AML-193 (cell line): ENCODE measurements around the gene APOO.
"Not testable (repeated sequence)": the region's sequence is repeated elsewhere in the genome, so short reads cannot be mapped to it uniquely, and the experiment has no call there.

ENCODE experiments used
- DNase-seq, 2 experiments: peaks; one replicate each; lab custom pipeline; 2025; lab: John Stamatoyannopoulos, UW

Gene APOO

DNA sequence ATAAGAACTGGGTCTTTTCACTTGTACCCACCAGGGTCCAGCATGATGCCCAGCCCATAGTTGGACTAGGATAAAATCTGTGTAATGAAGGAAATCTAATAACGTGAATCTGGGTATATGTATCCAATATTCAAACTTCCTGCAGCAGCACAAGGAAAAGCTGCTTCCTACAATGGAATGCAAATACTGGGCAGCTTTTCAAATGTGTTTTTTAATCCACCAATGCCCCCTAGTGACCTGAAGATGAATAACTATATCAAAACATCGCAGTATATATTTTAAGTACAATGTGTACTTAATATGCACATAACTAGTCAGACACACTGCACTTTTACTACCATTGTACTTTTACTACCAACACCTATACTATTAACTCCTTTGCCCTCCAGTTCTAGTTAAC lies 5.3 kb downstream of the APOO start:
- peak; percentile 31 to 36 for DNase-seq

DNA sequence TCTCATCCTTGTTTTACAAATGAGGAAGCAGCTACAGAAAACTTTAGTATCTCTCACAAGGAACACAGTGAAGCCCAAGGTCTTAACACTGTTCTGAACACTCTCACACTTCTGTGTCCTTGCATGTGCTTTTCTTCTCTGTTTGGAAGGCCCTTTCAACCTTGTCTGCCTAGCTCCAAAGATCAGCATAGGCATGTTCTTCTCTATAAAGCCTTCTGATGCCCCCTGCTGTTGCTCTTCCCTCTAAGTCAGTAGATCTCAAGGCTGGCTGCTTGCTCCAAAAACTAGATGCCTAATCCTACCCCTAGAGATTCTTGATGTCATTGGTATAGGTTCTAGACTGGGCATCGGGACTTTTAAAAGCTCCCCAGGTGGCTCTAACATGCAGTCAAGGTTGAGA lies 5.9 kb downstream of the APOO start:
- DNase-seq = peak; percentile 77 to 83

DNA sequence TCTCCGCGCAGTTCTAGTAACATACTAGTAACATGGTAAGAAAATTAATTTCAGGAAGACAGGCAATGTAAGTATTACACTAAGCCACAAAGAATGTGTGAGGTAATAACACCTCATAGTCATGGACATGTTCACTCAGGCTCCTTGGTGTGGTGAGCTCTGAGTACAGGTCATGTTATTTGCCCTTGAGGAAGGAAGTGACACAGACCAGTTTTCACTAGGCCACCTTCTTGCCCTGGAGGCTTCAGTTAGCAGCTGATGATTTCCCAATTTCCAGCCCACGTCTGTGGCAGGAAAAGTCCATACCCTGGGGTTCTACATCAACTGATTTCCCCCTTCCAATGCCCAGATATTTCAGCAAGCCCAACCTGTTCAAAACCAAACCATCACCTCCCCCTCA lies 6.7 kb downstream of the APOO start:
- DNase-seq = peak; percentile 73 to 80

DNA sequence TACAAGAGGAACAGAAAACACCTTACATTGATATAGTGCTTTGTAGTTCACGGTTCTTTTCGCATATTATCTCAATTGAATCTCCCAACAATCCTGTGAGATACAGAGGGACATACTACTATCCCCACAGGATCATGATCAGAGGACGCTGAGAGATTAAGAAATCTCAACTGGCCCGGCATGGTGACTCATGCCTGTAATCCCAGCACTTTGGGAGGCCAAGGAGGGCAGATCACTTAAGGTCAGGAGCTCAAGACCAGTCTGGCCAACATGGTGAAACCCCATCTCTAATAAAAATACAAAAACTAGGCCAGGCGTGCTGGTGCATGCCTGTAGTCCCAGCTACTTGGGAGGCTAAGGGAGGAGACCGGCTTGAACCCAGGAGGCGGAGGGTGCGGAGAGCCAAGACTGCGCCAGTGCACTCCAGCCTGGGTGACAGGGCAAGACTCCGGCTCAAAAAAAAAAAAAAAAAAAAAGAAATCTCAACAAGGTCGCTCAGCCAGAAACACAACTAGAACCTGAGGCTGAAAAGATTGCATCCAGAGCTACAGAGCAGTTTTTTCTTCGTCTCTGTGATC lies 7.4 kb downstream of the APOO start:
- no peak for DNase-seq

DNA sequence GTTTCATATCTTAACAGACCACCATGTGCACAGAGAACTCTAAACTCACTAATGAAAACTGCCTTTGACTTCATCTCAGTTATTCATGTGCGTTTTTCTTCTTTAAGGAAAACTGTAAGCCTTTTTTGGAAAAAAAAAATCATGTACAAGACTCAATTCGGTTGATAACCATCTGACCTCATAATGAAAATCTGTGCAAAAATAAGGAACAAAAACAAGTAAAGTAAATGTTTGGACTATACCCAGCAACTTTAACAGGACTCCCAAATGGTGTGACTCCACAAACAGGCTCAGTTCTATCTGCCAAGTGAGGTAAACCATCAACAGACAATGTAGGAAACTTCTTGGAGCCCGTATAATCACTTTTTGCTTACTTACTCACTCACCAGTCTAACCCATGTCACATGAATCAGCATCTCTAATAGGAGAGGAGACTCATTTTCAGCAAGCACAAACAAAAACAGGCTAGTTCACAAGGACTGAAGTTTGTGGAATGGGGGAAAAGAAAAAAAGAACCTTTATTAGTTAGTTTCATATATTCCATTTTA lies 9.3 kb downstream of the APOO start:
- no peak for DNase-seq

DNA sequence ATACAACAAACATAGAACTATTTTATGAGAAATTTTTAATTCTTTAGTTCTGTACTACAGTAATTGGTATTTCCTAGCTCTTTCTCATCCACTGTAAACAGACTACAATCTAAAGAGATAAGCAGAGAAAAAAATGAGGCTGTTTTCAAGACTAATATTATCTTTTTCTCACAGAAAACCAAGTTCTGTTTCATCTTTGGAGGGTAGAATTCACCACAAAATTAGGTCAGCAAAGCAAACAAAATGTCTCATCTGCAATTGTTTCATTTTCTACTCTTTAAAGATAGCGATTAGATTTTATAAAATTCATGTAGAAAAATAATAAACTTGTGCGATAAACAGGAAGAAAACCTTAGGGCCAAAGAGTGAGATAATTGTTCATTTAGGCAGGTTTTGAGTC lies 10.8 kb downstream of the APOO start:
- no peak for DNase-seq

DNA sequence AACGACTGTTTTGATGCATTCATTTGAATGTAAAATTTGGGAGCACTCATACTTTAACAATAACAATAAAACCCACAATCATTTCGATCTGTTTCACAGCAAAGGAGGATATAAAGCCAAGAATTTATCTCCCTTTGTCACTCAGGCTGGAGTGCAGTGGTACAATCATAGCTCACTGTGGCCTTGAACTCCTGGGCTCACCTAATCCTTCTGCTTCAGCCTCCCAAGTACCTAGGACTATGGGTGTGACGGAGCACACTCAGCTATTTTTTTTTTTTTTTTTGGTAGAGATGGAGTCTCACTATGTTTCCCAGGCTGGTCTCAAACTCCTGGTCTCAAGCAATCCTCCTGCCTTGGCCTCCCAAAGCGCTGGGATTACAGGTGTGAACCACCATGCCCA lies 11.2 kb downstream of the APOO start:
- DNase-seq = not testable (repeated sequence)

DNA sequence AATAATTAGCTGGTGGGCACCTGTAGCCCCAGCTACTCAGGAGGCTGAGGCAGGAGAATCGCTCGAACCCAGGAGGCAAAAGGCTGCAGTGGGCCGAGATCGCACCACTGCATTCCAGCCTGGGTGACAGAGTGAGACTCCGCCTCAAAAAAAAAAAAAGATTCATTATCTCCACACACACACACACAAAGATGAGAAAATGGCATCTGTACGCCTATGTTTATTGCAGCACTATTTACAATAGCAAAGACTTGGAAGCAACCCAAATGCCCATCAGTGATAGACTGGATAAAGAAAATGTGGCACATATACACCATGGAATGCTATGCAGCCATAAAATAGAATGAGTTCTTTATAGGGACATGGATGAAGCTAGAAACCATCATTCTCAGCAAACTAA lies 12.7 kb downstream of the APOO start:
- not testable (repeated sequence) for DNase-seq

DNA sequence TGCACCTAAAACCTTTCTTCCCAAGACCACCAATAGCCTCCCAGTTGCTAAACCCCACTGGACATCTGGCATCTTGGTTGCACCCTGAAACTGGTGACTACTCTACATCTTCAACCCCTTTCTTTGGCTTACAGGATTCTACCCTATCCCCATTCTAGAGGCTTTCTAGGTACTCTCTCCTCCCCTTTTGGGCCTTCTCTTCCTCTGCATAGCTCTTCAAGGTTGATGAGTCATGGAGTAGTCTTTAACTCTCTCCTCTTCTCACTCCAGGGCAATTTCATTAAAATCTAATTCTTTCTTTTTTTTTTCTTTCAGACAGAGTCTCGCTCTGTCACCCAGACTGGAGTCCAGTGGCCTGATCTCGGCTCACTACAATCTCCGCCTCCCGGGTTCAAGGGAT lies 16.8 kb downstream of the APOO start:
- DNase-seq = no peak

DNA sequence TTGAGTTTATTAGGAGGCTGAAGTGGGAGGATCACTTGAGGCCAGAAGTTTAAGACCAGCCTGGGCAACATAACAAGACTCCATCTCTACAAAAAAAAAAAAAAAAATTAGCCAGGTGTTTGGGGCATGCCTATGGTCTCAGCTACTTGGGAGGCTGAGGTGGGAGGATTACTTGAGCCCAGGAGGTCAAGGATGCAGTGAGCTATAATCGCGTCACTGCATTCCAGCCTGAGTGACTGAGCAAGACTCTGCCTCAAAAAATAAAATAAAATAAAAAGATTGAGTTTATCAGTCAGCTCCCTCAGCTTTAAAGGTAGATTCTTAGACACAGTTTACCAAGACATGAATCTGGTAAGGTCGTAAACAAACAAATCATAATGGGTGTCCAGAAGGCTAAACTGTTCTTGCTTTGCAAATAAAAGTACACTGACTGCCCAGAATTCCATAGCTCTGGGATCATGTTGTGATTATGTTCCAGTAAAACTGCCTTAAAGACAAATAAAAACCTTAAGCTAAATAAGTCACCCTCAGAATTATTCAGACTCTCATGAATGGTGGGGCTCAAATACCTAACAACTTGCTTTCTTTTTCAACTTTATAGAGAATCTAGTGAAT lies 18.7 kb downstream of the APOO start:
- DNase-seq = no peak

DNA sequence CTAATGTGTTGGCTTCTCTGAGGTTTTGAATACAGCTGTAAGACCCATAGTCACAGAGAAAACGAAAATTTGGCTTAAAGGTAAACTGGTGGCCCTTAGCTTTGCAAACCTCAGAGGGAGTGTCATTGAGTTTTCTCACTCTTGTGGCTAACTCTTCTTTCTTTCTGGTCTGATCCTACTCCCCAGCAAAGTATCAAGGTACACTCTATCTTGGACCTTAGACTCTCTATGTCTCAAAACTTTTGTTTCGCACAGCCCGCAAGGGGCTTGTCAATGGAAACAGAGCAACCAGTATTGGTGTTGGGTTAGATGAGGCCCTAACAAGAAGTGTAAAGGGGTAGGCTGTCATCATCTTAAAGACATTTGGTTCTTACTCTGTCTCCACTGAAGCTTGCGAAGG lies 19.8 kb downstream of the APOO start:
- DNase-seq = no peak

DNA sequence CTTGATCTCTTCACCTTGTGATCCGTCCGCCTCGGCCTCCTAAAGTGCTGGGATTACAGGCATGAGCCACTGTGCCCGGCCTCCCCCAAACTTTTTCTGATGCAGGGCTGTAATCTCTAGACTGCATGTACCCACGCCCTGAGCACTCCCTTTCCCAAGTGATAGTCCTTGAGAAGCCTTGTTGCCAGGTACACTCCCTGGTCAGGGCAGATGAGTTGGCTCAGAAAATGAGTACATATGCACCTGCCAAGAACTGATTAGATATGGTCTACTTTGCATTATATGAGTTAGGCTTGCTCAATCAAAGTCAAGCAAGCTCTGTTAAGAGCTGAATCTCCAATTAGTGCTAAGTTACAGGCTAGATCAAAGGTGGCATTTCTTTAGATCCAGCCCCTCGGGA lies 20.3 kb downstream of the APOO start:
- no peak for DNase-seq

DNA sequence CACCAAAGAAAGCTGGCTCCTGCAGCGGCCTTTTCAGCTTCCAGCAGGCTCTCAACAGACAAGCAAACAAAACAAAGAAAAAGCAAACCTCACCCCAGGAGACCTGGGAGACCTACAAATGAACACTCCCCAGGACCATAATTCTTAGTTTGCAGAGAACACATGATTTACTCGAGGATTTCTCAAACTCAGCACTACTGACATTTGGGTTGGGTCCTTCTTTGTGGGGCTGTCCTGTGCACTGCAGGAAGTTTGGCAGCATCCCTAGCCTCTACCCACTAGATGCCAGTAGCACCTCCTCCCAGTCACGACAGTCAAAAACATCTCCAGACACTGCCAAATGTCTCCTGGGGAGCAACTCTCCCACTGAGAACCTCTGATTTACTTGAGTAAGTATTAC lies 21.9 kb downstream of the APOO start:
- DNase-seq = no peak

DNA sequence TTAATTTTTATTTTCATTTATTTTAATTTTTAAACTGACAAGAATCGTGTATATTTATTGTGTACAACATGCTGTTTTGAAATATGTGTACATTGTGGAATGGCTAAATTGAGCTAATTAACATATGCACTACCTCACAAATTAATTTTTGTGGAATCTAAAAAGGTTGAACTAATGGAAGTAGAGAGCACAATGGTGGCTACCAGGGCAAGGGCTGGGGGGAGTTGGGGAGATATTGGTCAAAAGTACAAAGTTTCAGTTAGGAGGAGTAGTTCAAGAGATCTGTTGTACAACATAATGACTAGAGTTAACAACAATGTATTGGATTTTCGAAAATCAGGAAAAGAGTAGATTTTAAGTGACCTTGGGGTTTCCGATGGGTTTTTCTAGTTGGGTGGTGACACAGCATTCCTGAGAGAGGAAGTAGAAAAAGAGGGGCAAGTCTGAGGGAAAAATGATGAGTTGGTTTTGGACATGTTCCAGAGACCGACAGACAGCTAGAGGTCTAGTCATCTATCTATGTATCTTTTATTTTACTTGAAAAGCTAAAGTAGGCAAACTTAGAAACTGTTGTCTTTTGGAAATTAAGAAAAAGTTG lies 23.2 kb downstream of the APOO start:
- DNase-seq = peak in 1 of 2 experiments; percentile 21

DNA sequence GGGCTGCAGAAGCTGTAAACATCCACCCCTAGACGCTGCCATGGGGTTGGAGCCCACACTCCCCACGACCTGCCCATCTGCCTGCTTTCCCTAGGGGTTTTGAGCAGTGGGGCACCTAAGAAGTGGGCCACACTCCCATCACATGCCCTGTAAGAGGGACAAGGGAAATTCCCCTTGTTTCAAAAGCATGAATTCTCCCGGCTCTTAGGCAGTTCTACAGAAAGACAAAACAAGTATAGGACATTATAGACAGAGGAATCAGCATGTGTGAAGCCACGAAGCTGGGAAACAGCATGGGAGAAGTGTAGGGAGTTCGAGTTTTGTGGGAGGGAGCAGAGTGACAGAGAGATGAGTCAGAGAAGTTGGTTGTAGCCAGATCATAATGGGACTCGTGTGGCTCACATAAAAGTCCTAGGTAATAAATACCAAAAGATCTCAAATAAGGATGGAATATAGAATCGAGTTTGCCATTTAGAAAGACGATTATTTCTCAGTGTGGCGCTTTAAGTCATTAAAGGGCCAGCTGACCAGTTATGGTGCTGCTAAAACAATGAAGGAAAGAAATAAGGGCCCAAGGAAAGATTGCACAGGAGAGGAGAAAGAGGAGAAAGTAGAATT lies 23.9 kb downstream of the APOO start:
- DNase-seq = no peak

DNA sequence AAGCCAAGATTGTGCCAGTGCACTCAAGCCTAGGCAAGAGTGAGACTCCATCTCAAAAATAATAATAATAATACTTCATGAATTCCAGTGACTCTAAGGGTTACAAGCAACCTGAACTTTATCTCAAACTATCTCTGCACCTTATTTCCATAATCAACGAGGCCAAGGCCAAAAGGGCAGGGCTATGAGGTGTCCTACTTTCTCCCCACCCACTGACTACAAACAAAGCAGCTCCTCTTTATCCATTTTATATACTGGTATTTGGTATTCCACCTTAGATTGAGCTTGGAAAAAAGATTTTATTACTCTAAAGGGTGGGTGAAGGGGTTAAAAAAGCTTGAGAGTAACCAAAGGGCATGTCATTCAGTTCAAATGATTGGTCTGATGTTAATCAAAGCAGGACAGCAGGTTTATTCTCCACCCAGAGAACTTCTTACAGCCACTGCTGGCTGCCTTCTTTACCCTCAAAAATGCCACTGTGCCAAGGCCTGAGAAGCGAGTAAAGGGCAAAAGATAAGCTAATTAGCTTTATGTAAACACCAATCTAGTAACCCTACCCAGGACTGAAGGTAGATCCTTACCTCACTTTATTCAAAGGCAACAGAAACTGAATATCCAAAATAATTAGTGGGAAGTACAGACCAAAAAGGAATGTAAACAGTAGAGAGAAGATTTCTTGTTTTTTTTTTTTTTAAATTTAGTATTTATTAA lies 28.2 kb downstream of the APOO start:
- DNase-seq = no peak

DNA sequence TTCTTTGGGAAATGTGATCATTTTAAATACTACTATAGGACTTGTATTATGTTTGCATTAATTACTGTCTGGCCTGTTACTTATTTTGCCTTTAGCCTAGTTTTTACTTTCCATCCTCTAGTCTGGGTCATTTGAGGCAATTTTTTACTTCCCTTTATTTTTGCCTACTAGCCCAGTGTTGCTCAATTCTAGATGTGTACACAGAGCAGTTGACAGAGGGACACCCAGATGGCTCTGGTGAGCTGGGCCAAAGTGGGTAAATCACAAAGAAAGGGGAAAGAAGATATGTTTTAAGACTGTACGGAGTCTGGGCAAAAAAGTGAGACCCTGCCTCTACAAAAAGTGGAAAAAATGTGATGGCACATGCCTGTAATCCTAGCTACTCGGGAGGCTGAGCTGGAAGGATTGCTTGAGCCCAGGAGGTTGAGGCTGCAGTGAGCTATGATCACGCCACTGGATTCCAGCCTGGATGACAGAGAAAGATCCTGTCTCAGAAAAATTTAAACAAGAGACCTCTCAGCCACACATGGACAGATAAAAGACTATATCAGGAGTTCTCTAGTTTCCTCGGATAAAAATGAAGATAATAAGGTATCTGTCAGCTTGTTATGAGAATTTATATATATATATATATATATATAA lies 35.7 kb downstream of the APOO start:
- peak; percentile 77 to 79 for DNase-seq

DNA sequence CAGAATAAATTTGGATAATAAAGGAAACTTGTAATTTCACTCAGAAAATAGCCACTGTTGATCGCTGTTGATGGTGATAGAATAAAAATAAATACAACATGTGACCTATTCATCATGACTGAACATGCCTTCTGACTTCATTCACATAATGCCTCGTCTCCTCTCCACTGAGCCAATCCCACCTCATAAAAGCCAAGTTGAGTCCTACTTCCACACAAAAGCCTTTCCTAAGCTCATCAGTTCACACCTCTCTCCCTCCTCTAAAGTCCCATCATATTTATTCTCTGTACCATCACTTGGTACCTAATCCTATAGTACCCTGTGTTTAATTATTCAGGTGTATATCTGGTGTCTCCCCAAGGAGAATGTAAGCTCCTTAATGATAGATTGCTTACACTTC lies 37.7 kb downstream of the APOO start:
- DNase-seq = no peak

DNA sequence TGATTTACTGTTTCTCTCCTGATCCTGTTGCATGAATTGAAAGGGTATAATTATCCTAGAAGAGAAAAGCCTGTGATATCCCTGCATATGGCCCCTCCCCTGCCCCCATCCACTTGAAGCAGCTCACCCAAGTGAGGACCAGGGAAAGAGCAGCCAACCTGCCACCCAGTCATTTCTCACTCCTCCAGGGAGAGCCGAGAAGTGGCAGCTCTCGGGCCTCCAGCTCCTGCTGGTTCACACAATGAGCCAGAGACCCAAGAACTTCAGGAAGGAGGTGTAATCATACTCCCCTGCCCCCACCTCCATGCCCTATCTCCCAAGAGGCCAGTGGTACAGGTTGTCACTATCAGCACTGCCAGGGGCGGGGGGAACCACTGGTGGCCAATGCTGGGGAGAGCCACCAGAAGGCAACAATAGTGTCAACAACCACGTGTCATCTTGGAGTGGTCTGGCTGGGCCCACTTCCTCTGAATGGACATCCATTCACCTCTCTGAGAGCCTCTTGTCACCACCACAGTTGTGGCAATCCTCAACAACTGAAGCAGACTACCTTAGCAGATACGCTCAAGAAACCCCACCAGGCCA lies 42.9 kb downstream of the APOO start:
- DNase-seq = no peak

DNA sequence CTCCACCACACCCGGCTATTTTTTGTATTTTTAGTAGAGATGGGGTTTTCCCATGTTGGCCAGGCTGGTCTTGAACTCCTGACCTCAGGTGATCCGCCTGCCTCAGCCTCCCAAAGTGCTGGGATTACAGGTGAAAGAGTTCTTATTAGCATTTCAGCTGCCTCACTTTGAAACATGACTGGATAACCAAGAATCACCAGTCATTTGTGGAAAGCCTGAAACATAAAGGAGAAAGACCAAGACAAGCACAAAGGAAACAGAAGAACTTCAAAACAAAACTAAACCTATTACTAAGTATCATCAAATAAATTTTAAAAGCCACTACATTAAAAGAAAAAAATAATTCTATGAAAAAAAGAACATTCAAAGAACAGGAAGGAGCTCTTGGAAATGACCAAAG lies 45.8 kb downstream of the APOO start:
- DNase-seq = not testable (repeated sequence)

DNA sequence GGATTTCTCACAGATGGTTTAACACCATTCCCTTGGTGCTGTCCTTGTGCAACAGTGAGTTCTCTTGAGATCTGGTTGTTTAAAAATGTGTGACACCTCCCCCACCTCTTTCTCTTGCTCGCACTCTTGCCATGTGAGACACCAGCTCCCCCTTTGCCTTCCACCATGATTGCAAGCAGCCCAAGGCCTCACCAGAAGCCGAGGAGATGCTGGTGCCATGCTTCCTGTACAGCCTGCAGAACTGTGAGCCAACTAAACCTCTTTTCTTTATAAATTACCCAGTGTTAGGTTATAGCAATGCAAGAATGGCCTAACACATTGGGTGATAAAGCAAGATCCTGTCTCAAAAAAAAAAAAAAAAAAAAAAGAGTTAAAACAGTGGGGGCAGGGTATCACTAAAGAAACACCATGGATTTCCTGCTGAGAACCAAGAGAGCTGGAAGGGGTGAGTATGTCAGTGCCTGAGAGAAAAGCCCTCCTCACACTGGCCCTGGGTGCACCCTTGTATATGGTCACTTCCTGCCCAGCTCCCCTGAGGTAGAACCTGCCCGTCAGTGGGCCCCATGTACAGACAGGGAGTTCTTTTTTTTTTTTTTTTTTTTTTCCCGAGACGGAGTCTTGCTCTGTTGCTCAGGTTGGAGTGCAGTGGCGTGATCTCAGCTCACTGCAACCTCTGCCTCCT lies 46.4 kb downstream of the APOO start:
- DNase-seq = no peak
